CD4-positive, CD25-positive, alpha-beta regulatory T cell (primary cell): Measurements from ENCODE around the gene KRT6C. TPM values are rescaled to one million over a fixed set of nuclear protein-coding genes. Genes with fewer than 3 reads are reported as not detected.

Source experiments
- ATAC-seq, 2 donors: fragments of 150-1000 bp; cut with Tn5 transposase; one replicate each; pipeline ENCODE4 v1.10.0; 2021; ENCODE audit warnings: low read depth in 2 of 2, moderate number of reproducible peaks in 2 of 2, moderate library complexity in 1 of 2
- DNase-seq, 3 donors: peaks; one replicate each; pipeline versions ENCODE4 v3.0.0 to v3.0.0-alpha.2; 2012 to 2022; ENCODE audit warnings: mixed read lengths in 1 of 3
- H3K27ac ChIP-seq: one replicate; pipeline ENCODE4 v1.7.0; 2013; ENCODE audit warnings: mild to moderate bottlenecking, low read length; ENCODE audit not compliant: insufficient read depth, poor library complexity, severe bottlenecking
- H3K27me3 ChIP-seq: one replicate; pipeline ENCODE4 v1.7.0; 2013; ENCODE audit warnings: low read length; ENCODE audit not compliant: control insufficient read depth, insufficient read depth
- H3K36me3 ChIP-seq: one replicate; pipeline ENCODE4 v1.7.0; 2013; ENCODE audit warnings: mild to moderate bottlenecking, low read length, moderate library complexity; ENCODE audit not compliant: control insufficient read depth, insufficient read depth
- H3K4me1 ChIP-seq: 2 replicates; pipeline ENCODE4 v1.7.0; 2013; ENCODE audit warnings: mild to moderate bottlenecking, low read length; ENCODE audit not compliant: insufficient read depth, control insufficient read depth, poor library complexity, severe bottlenecking
- H3K4me3 ChIP-seq: one replicate; pipeline ENCODE4 v1.7.0; 2013; ENCODE audit warnings: low read depth, mild to moderate bottlenecking, low read length, moderate library complexity
- H3K9me3 ChIP-seq, 2 experiments: 1 replicate in 1 of 2; 2 replicates in 1 of 2; pipeline ENCODE4 v1.7.0; 2013; ENCODE audit warnings: low read length in 2 of 2, mild to moderate bottlenecking in 1 of 2, moderate library complexity in 1 of 2; ENCODE audit not compliant: control insufficient read depth in 2 of 2
- H3K27ac Mint-ChIP-seq, 3 donors: one replicate each; pipeline ENCODE4 v1.8.0; 2020 to 2022; ENCODE audit warnings: mild to moderate bottlenecking in 3 of 3, mixed read lengths in 3 of 3, moderate library complexity in 2 of 3
- H3K27me3 Mint-ChIP-seq: one replicate; pipeline ENCODE4 v1.8.0; 2022; ENCODE audit warnings: mild to moderate bottlenecking, mixed read lengths
- H3K36me3 Mint-ChIP-seq: one replicate; pipeline ENCODE4 v1.8.0; 2020; ENCODE audit warnings: mixed read lengths
- H3K4me1 Mint-ChIP-seq, 4 donors: one replicate each; pipeline ENCODE4 v1.8.0; 2020 to 2022; ENCODE audit warnings: mixed read lengths in 4 of 4, mild to moderate bottlenecking in 1 of 4
- H3K4me3 Mint-ChIP-seq, 4 donors: one replicate each; pipeline ENCODE4 v1.8.0; 2020 to 2022; ENCODE audit warnings: mild to moderate bottlenecking in 4 of 4, mixed read lengths in 4 of 4, moderate library complexity in 3 of 4
- H3K9me3 Mint-ChIP-seq, 7 donors: one replicate each; pipeline ENCODE4 v1.8.0; 2020 to 2022; ENCODE audit warnings: mixed read lengths in 7 of 7, mild to moderate bottlenecking in 3 of 7, moderate library complexity in 2 of 7
- polyA plus RNA-seq, 4 donors: library from polyadenylated mRNA; unstranded; fragments of 300-500 nt; fragmentation: Illumina TruSeq; gene quantifications; one replicate each; pipeline ENCODE4 v1.2.3, GENCODE V29; 2021
- total RNA-seq: library from RNA; stranded (reverse); gene quantifications from one replicate; pipeline ENCODE4 v1.2.3, GENCODE V29; 2022

KRT6C gene
- total and polyA plus RNA-seq, 5 donors from 2014 or later: not detected

- Mint-ChIP-seq H3K4me1 (peaks cover 0 to 5% (median 0%) of the 10 kb centered on the region in 4 donors), H3K27me3 (peaks cover 6% of the 10 kb centered on the region), H3K27ac (no peak overlapping the region), H3K9me3 (peaks cover 0 to 6% (median 0%) of the 10 kb centered on the region in 7 donors), H3K36me3 (no peaks in the 10 kb centered on the region), H3K4me3 (no peak overlapping the region)
- Histone ChIP-seq H3K9me3 (no peaks in the 10 kb centered on the region), H3K4me1 (no peaks in the 10 kb centered on the region), H3K4me3 (no peak overlapping the region), H3K36me3 (no peaks in the 10 kb centered on the region), H3K27me3 (peaks cover 5% of the 10 kb centered on the region), H3K27ac (no peak overlapping the region)
- ATAC-seq: no peak
- DNase-seq: no peak
Measured at GRCh38 chr12:52440821-52441319, 32.7 kb downstream of the KRT6C start.

GRCh38 chr12:52439845-52440244, 33.8 kb downstream of the KRT6C start:
- no peaks in the 10 kb centered on the region for H3K4me1 ChIP-seq
- no peaks in the 10 kb centered on the region for H3K36me3 ChIP-seq
- H3K27me3 ChIP-seq: peaks cover 5% of the 10 kb centered on the region
- H3K4me1 Mint-ChIP-seq: peaks cover 0 to 5% (median 0%) of the 10 kb centered on the region in 4 donors
- no peak overlapping the region for H3K4me3 ChIP-seq
- H3K27ac Mint-ChIP-seq: no peak overlapping the region
- H3K27ac ChIP-seq: no peak overlapping the region
- DNase-seq (no peak), ATAC-seq (no peak)
- no peaks in the 10 kb centered on the region for H3K36me3 Mint-ChIP-seq
- H3K4me3 Mint-ChIP-seq: no peak overlapping the region
- H3K9me3 Mint-ChIP-seq: peaks cover 0 to 2% (median 0%) of the 10 kb centered on the region in 7 donors
- peaks cover 6% of the 10 kb centered on the region for H3K27me3 Mint-ChIP-seq
- H3K9me3 ChIP-seq: no peaks in the 10 kb centered on the region

- H3K9me3 ChIP-seq: no peaks in the 10 kb centered on the region
- peaks cover 0 to 5% (median 0%) of the 10 kb centered on the region in 4 donors for H3K4me1 Mint-ChIP-seq
- peaks cover 6% of the 10 kb centered on the region for H3K27me3 Mint-ChIP-seq
Measured at GRCh38 chr12:52439420-52439819, 34.2 kb downstream of the KRT6C start.

GRCh38 chr12:52438305-52439301, 35.0 kb downstream of the KRT6C start:
- Mint-ChIP-seq H3K4me1 (peaks cover 0 to 5% (median 0%) of the 10 kb centered on the region in 4 donors), H3K27me3 (peaks cover 6% of the 10 kb centered on the region), H3K9me3 (peaks cover 0 to 2% (median 0%) of the 10 kb centered on the region in 7 donors), H3K27ac (no peak overlapping the region), H3K4me3 (no peak overlapping the region), H3K36me3 (no peaks in the 10 kb centered on the region)
- Histone ChIP-seq H3K36me3 (no peaks in the 10 kb centered on the region), H3K9me3 (no peaks in the 10 kb centered on the region), H3K27ac (no peak overlapping the region), H3K4me1 (no peaks in the 10 kb centered on the region), H3K27me3 (peaks cover 5% of the 10 kb centered on the region), H3K4me3 (no peak overlapping the region)
- ATAC-seq (no peak), DNase-seq (no peak)

More at GRCh38 chr12:52439420-52439819, 34.2 kb downstream of the KRT6C start:
- Mint-ChIP-seq H3K27ac (no peak overlapping the region), H3K36me3 (no peaks in the 10 kb centered on the region), H3K4me3 (no peak overlapping the region), H3K9me3 (peaks cover 0 to 2% (median 0%) of the 10 kb centered on the region in 7 donors)
- Histone ChIP-seq H3K27ac (no peak overlapping the region), H3K27me3 (peaks cover 5% of the 10 kb centered on the region), H3K4me1 (no peaks in the 10 kb centered on the region), H3K4me3 (no peak overlapping the region), H3K36me3 (no peaks in the 10 kb centered on the region)
- no peak for DNase-seq
- no peak for ATAC-seq

- H3K36me3 ChIP-seq: no peaks in the 10 kb centered on the region
- no peaks in the 10 kb centered on the region for H3K9me3 ChIP-seq
- Mint-ChIP-seq H3K27ac (no peak overlapping the region), H3K36me3 (no peaks in the 10 kb centered on the region), H3K4me1 (peaks cover 0 to 5% (median 0%) of the 10 kb centered on the region in 4 donors), H3K27me3 (peaks cover 7% of the 10 kb centered on the region), H3K4me3 (no peak overlapping the region), H3K9me3 (peaks cover 0 to 2% (median 0%) of the 10 kb centered on the region in 7 donors)
- no peaks in the 10 kb centered on the region for H3K4me1 ChIP-seq
- no peak overlapping the region for H3K27ac ChIP-seq
- H3K4me3 ChIP-seq: no peak overlapping the region
- ATAC-seq (no peak), DNase-seq (no peak)
- H3K27me3 ChIP-seq: peaks cover 5% of the 10 kb centered on the region
Measured at GRCh38 chr12:52437508-52437907, 36.1 kb downstream of the KRT6C start.

GRCh38 chr12:52436828-52437474, 36.7 kb downstream of the KRT6C start:
- H3K4me3 ChIP-seq: no peak overlapping the region
- peaks cover 5% of the 10 kb centered on the region for H3K27me3 ChIP-seq
- Mint-ChIP-seq H3K27ac (no peak overlapping the region), H3K9me3 (peaks cover 0 to 2% (median 0%) of the 10 kb centered on the region in 7 donors), H3K36me3 (no peaks in the 10 kb centered on the region), H3K4me1 (peaks cover 0 to 5% (median 0%) of the 10 kb centered on the region in 4 donors), H3K27me3 (peaks cover 5% of the 10 kb centered on the region), H3K4me3 (no peak overlapping the region)
- no peaks in the 10 kb centered on the region for H3K36me3 ChIP-seq
- H3K4me1 ChIP-seq: no peaks in the 10 kb centered on the region
- DNase-seq (no peak), ATAC-seq (no peak)
- no peaks in the 10 kb centered on the region for H3K9me3 ChIP-seq
- no peak overlapping the region for H3K27ac ChIP-seq

GRCh38 chr12:52436000-52436827, 37.4 kb downstream of the KRT6C start:
- Histone ChIP-seq H3K4me3 (no peak overlapping the region), H3K4me1 (no peaks in the 10 kb centered on the region), H3K36me3 (no peaks in the 10 kb centered on the region), H3K27me3 (no peaks in the 10 kb centered on the region), H3K9me3 (no peaks in the 10 kb centered on the region), H3K27ac (no peak overlapping the region)
- peaks cover 0 to 5% (median 0%) of the 10 kb centered on the region in 4 donors for H3K4me1 Mint-ChIP-seq
- H3K36me3 Mint-ChIP-seq: no peaks in the 10 kb centered on the region
- H3K27ac Mint-ChIP-seq: no peak overlapping the region
- ATAC-seq (no peak), DNase-seq (no peak)
- peaks cover 5% of the 10 kb centered on the region for H3K27me3 Mint-ChIP-seq
- H3K9me3 Mint-ChIP-seq: peaks cover 0 to 2% (median 0%) of the 10 kb centered on the region in 7 donors
- H3K4me3 Mint-ChIP-seq: no peak overlapping the region
